Vagina (tissue), 2 donors: ENCODE results near the gene EPHA7.

Experiments
- CTCF ChIP-seq, 3 experiments: fragments of 450-650 bp in 2 of 3; fragments of 200-600 bp in 1 of 3; sonication (generic) in 1 of 3; IDR thresholded peaks; one replicate each; pipeline ENCODE4 v1.5.1; 2017 to 2019; ENCODE audit warnings: antibody characterized with exemption in 3 of 3, mild to moderate bottlenecking in 2 of 3, moderate library complexity in 2 of 3
- POLR2A ChIP-seq, 2 donors: fragments of 450-650 bp; IDR thresholded peaks; one replicate each; pipeline ENCODE4 v1.6.1; 2017; ENCODE audit warnings: antibody characterized with exemption in 2 of 2, mild to moderate bottlenecking in 2 of 2, moderate library complexity in 2 of 2

- TF ChIP-seq POLR2A (IDR thresholded peaks at IDR 0.05) (no peak), CTCF (IDR thresholded peaks at IDR 0.05) (no peak)
Observed at GRCh38 chr6:93266116-93266817, 153.1 kb downstream of the EPHA7 start.
